SK-N-SH treated with all-trans-retinoic acid at 6 μM for 48 hours (cell line): ENCODE data around the gene CYGB.
"Not testable (repeated sequence)": the region's sequence is repeated elsewhere in the genome, so short reads cannot be mapped to it uniquely, and the experiment has no call there.

Source experiments
- ATAC-seq: fragments of 200-7000 bp; cut with Tn5 transposase; 3 replicates; pipeline ENCODE4 v1.9.1; 2020; ENCODE audit warnings: mild to moderate bottlenecking, moderate library complexity
- ARNTL ChIP-seq: fragments of 450-650 bp; formaldehyde crosslinking; IDR thresholded peaks from 2 replicates; pipeline ENCODE4 v1.5.0; 2020; ENCODE audit warnings: low read depth, mild to moderate bottlenecking, moderate library complexity, borderline replicate concordance
- BACH2 ChIP-seq: fragments of 250-450 bp; sonication (Bioruptor Pico); IDR thresholded peaks from 2 replicates; pipeline ENCODE4 v1.9.0; 2021; ENCODE audit warnings: mild to moderate bottlenecking, borderline replicate concordance
- CSDC2 ChIP-seq: fragments of 250-450 bp; sonication (Bioruptor Pico); IDR thresholded peaks from 2 replicates; pipeline ENCODE4 v1.5.0; 2020; ENCODE audit warnings: mild to moderate bottlenecking, moderate library complexity
- GLIS3 ChIP-seq: fragments of 250-450 bp; sonication (Bioruptor Pico); IDR thresholded peaks from 2 replicates; pipeline ENCODE4 v1.5.0; 2020; ENCODE audit warnings: mild to moderate bottlenecking, moderate library complexity
- ISL1 ChIP-seq: fragments of 250-450 bp; sonication (Bioruptor Pico); IDR thresholded peaks from 2 replicates; pipeline ENCODE4 v2.1.2; 2022; ENCODE audit warnings: mild to moderate bottlenecking, moderate library complexity
- OSR1 ChIP-seq: fragments of 250-450 bp; sonication (Bioruptor Pico); IDR thresholded peaks from 2 replicates; pipeline ENCODE4 v1.8.0; 2022; ENCODE audit warnings: moderate library complexity, mild to moderate bottlenecking, inconsistent platforms
- PATZ1 ChIP-seq: fragments of 250-450 bp; sonication (Bioruptor Pico); IDR thresholded peaks from 2 replicates; pipeline ENCODE4 v1.8.0; 2020; ENCODE audit warnings: mild to moderate bottlenecking, moderate library complexity, borderline replicate concordance
- PPARA ChIP-seq: fragments of 250-450 bp; sonication (Bioruptor Pico); IDR thresholded peaks from 2 replicates; pipeline ENCODE4 v1.5.0; 2020; ENCODE audit warnings: mild to moderate bottlenecking, borderline replicate concordance
- RARB ChIP-seq: fragments of 250-450 bp; sonication (Bioruptor Pico); IDR thresholded peaks from 2 replicates; pipeline ENCODE4 v1.8.0; 2021; ENCODE audit warnings: mild to moderate bottlenecking, moderate library complexity
- SNAI2 ChIP-seq: fragments of 250-450 bp; sonication (Bioruptor Pico); IDR thresholded peaks from 2 replicates; pipeline ENCODE4 v1.5.0; 2020; ENCODE audit warnings: mild to moderate bottlenecking, moderate library complexity
- TCF4 ChIP-seq: fragments of 250-450 bp; sonication (Bioruptor Pico); IDR thresholded peaks from 2 replicates; pipeline ENCODE4 v1.8.0; 2021; ENCODE audit warnings: mild to moderate bottlenecking, moderate library complexity, borderline replicate concordance
- TOX ChIP-seq: fragments of 250-450 bp; sonication (Bioruptor Pico); IDR thresholded peaks from 2 replicates; pipeline ENCODE4 v1.8.0; 2021; ENCODE audit warnings: mild to moderate bottlenecking, moderate library complexity, borderline replicate concordance
- ZFP3 ChIP-seq: fragments of 250-450 bp; sonication (Bioruptor Pico); IDR thresholded peaks from 2 replicates; pipeline ENCODE4 v1.5.0; 2020; ENCODE audit warnings: mild to moderate bottlenecking, moderate library complexity
- ZNF565 ChIP-seq: fragments of 450-650 bp; formaldehyde crosslinking; conservative IDR thresholded peaks from 2 replicates; pipeline ENCODE4 v1.5.0; 2020; ENCODE audit warnings: low read depth, mild to moderate bottlenecking, moderate library complexity
- ZNF70 ChIP-seq: fragments of 450-650 bp; formaldehyde crosslinking; IDR thresholded peaks from 2 replicates; pipeline ENCODE4 v1.5.0; 2020; ENCODE audit warnings: mild to moderate bottlenecking, moderate library complexity
- TF ChIP-seq, protein P1 (sequence below): fragments of 250-450 bp; sonication (Bioruptor Pico); IDR thresholded peaks from 2 replicates; pipeline ENCODE4 v1.5.1; 2021; ENCODE audit warnings: mild to moderate bottlenecking, moderate library complexity
- TF ChIP-seq, protein P2 (sequence below): fragments of 250-450 bp; sonication (Bioruptor Pico); IDR thresholded peaks from 2 replicates; pipeline ENCODE4 v1.8.0; 2021; ENCODE audit warnings: low read depth, mild to moderate bottlenecking, moderate library complexity, borderline replicate concordance
- TF ChIP-seq, protein P3 (sequence below): fragments of 250-450 bp; sonication (Bioruptor Pico); IDR thresholded peaks from 2 replicates; pipeline ENCODE4 v1.5.0; 2020; ENCODE audit warnings: mild to moderate bottlenecking, moderate library complexity

Gene CYGB

GRCh38 chr17:76534831-76535732, 2.4 kb downstream of the CYGB start:
- ATAC-seq, result no peak
- TF ChIP-seq, protein P1, sequence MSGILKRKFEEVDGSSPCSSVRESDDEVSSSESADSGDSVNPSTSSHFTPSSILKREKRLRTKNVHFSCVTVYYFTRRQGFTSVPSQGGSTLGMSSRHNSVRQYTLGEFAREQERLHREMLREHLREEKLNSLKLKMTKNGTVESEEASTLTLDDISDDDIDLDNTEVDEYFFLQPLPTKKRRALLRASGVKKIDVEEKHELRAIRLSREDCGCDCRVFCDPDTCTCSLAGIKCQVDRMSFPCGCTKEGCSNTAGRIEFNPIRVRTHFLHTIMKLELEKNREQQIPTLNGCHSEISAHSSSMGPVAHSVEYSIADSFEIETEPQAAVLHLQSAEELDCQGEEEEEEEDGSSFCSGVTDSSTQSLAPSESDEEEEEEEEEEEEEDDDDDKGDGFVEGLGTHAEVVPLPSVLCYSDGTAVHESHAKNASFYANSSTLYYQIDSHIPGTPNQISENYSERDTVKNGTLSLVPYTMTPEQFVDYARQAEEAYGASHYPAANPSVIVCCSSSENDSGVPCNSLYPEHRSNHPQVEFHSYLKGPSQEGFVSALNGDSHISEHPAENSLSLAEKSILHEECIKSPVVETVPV, result no peak
- TF ChIP-seq GLIS3, result no peak
- TF ChIP-seq CSDC2 (CRISPR knock-in tag), result no peak
- TF ChIP-seq PPARA (CRISPR knock-in tag), result no peak
- no peak for TF ChIP-seq SNAI2 (CRISPR knock-in tag)
- no peak for TF ChIP-seq RARB (CRISPR knock-in tag)
- no peak for TF ChIP-seq TOX
- no peak for TF ChIP-seq PATZ1 (CRISPR knock-in tag)
- TF ChIP-seq ZNF565, result no peak
- TF ChIP-seq, protein P2, sequence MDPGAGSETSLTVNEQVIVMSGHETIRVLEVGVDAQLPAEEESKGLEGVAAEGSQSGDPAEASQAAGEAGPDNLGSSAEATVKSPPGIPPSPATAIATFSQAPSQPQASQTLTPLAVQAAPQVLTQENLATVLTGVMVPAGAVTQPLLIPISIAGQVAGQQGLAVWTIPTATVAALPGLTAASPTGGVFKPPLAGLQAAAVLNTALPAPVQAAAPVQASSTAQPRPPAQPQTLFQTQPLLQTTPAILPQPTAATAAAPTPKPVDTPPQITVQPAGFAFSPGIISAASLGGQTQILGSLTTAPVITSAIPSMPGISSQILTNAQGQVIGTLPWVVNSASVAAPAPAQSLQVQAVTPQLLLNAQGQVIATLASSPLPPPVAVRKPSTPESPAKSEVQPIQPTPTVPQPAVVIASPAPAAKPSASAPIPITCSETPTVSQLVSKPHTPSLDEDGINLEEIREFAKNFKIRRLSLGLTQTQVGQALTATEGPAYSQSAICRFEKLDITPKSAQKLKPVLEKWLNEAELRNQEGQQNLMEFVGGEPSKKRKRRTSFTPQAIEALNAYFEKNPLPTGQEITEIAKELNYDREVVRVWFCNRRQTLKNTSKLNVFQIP (CRISPR knock-in tag), result no peak
- TF ChIP-seq ISL1 (CRISPR knock-in tag), result no peak
- TF ChIP-seq ZNF70 (CRISPR knock-in tag), result no peak
- no peak for TF ChIP-seq BACH2 (CRISPR knock-in tag)
- no peak for TF ChIP-seq TCF4 (CRISPR knock-in tag)
- TF ChIP-seq ZFP3 (CRISPR knock-in tag), result no peak
- TF ChIP-seq, protein P3, sequence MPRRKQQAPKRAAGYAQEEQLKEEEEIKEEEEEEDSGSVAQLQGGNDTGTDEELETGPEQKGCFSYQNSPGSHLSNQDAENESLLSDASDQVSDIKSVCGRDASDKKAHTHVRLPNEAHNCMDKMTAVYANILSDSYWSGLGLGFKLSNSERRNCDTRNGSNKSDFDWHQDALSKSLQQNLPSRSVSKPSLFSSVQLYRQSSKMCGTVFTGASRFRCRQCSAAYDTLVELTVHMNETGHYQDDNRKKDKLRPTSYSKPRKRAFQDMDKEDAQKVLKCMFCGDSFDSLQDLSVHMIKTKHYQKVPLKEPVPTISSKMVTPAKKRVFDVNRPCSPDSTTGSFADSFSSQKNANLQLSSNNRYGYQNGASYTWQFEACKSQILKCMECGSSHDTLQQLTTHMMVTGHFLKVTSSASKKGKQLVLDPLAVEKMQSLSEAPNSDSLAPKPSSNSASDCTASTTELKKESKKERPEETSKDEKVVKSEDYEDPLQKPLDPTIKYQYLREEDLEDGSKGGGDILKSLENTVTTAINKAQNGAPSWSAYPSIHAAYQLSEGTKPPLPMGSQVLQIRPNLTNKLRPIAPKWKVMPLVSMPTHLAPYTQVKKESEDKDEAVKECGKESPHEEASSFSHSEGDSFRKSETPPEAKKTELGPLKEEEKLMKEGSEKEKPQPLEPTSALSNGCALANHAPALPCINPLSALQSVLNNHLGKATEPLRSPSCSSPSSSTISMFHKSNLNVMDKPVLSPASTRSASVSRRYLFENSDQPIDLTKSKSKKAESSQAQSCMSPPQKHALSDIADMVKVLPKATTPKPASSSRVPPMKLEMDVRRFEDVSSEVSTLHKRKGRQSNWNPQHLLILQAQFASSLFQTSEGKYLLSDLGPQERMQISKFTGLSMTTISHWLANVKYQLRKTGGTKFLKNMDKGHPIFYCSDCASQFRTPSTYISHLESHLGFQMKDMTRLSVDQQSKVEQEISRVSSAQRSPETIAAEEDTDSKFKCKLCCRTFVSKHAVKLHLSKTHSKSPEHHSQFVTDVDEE (CRISPR knock-in tag), result no peak
- no peak for TF ChIP-seq OSR1 (CRISPR knock-in tag)
- TF ChIP-seq ARNTL (CRISPR knock-in tag), result no peak

DNA sequence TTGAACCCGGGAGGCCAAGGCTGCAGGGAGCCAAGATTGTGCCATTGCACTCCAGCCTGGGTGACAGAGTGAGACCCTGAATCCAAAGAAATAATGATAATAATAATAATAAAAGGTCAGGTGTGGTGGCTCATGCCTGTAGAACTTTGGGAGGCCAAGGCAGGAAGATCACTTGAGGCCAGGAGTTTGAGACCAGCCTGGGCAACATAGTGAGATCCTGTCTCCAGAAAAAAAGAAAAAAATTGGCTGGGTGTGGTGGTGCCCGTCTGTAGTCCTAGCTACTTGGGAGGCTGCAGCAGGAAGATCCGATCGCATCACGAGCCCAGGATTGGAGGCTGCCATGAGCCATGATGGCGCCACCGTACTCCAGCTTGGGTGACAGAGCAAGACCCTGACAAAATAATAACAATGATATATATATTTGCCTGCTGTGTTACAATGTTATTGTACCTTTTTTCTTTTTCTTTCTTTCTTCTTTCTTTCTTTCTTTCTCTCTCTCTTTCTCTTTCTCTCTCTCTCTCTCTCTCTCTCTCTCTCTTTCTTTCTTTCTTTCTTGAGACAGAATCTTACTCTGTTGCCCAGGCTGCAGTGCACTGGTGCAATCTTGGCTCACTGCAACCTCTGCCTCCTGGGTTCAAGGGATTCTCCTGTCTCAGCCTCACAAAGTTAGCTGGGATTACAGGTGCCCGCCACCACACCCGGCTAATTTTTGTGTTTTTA, 3.7 kb downstream of the CYGB start:
- not testable (repeated sequence) for ATAC-seq

- no peak for ATAC-seq
- TF ChIP-seq, protein P3 (CRISPR knock-in tag), result no peak
- TF ChIP-seq ARNTL (CRISPR knock-in tag), result no peak
- TF ChIP-seq TCF4 (CRISPR knock-in tag), result no peak
- no peak for TF ChIP-seq CSDC2 (CRISPR knock-in tag)
- no peak for TF ChIP-seq BACH2 (CRISPR knock-in tag)
- no peak for TF ChIP-seq RARB (CRISPR knock-in tag)
- TF ChIP-seq ZFP3 (CRISPR knock-in tag), result no peak
- TF ChIP-seq, protein P2 (CRISPR knock-in tag), result no peak
- TF ChIP-seq SNAI2 (CRISPR knock-in tag), result no peak
- no peak for TF ChIP-seq PPARA (CRISPR knock-in tag)
- TF ChIP-seq TOX, result no peak
- TF ChIP-seq ISL1 (CRISPR knock-in tag), result no peak
- TF ChIP-seq, protein P1, result no peak
- TF ChIP-seq ZNF565, result no peak
- TF ChIP-seq ZNF70 (CRISPR knock-in tag), result no peak
Observed at GRCh38 chr17:76532072-76532651, 5.3 kb downstream of the CYGB start.
